Stimulated activated CD4-positive, alpha-beta T cell treated with anti-CD3 and anti-CD28 coated beads, Interleukin-1b, Interleukin-23, amount 100 ng/mL, for 1 hour (primary cell): ENCODE data around the gene ANKRD55.
"Not testable (repeated sequence)": the region's sequence is repeated elsewhere in the genome, so short reads cannot be mapped to it uniquely, and the experiment has no call there.

Experiments used
- DNase-seq, 2 donors: peaks; one replicate each; pipeline ENCODE4 v3.0.0-alpha.2; 2020; ENCODE audit warnings: low read depth in 2 of 2

ANKRD55 gene

GRCh38 chr5:56102889-56103288, 130.2 kb downstream of the ANKRD55 start:
- no peak for DNase-seq

DNA sequence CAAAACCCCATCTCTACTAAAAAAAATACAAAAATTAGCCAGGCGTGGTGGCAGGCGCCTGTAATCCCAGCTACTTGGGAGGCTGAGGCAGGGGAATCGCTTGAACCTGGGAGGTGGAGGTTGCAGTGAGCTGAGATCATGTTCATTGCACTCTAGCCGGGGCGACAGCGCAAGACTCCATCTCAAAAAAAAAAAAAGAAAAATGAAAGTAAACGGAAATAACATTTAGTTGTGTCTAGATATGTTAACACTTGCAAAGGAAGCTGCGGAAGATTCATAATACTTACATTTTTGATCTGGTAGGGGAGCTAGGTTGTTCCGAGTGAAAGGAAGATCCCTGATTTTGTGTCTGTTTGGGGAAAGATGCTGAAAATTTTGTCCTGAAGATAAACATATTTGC, 130.9 kb downstream of the ANKRD55 start:
- not testable (repeated sequence) for DNase-seq

DNA sequence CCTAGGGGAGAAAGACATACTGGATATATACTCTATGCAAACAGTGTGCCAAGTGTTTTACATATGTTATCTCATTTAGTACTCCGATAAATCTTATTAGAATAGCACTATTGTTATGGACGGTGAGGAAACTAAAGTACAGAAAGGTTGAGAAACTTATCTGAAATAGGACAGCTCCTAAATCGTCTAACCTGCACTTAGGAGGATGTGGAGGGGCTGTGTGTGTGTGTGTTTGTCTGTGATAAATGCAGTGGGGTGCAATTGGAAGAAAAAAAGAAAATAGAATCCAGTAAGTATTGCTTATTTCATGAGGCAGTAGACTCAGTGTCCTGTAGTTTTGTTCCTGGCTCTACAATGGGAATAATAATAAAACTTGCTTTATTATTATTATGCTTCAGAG, 131.9 kb downstream of the ANKRD55 start:
- no peak for DNase-seq

GRCh38 chr5:56100439-56101176, 132.5 kb downstream of the ANKRD55 start:
- DNase-seq, result no peak

DNA sequence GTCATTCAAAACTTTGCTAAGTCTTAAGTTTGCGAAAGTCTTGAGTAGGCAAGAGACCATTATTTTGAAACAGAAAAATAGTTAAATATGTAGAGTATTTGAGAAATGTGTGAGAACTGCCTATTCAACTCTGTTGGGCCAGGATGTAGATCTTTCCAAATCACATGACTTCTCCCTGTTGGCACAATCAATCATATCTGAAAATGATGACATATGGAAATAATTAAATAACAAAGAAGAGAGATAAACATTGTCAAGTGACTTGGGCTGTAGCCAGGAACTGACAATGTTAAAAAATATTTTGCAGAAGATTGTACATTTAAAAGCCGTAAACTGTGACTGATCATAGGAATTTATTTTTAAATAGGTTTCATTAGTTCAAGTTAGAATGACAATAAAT, 133.8 kb downstream of the ANKRD55 start:
- DNase-seq, result no peak

DNA sequence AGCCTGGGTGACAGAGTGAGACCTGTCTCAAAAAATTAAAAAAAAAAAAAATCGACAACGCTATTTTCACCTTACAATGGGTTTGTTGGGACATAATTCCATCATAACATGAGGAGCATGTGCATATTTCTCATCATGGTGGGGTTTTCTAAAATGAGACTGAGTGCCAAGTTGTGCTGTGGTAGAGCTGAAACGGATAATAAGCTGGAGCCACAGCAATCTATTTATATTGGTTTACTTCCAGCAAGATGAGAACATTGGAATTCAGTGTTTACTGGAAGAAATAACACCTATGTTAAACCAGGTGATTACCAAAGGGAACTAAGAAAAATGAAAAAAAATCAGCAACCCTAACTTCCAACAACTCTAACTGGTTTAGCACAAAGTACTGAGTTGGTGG, 136.1 kb downstream of the ANKRD55 start:
- DNase-seq, result no peak

GRCh38 chr5:56095579-56096102, 137.5 kb downstream of the ANKRD55 start:
- DNase-seq, result no peak

- peak in 1 of 2 donors; percentile 51 for DNase-seq
Observed at GRCh38 chr5:56094579-56095361, 138.4 kb downstream of the ANKRD55 start.

DNA sequence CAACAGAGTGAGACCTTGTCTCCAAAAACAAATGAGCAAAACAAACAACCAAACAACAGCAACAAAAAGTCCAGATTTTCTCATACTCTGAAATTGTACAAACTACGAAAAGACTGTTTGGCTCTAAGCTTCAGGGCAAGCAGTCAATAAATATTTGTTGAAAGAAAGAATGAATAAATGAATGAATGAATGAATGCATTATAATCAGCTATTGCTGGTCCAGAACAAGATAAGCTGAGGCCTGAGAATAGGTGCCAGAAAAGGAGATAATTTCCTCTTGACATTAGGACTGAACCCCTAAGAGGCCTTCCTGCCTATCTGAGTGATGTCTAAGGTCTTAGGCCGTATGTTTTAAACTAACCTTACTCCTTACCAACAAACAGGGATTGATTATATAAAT, 139.2 kb downstream of the ANKRD55 start:
- no peak for DNase-seq

GRCh38 chr5:56092115-56092514, 141.0 kb downstream of the ANKRD55 start:
- DNase-seq, result no peak

DNA sequence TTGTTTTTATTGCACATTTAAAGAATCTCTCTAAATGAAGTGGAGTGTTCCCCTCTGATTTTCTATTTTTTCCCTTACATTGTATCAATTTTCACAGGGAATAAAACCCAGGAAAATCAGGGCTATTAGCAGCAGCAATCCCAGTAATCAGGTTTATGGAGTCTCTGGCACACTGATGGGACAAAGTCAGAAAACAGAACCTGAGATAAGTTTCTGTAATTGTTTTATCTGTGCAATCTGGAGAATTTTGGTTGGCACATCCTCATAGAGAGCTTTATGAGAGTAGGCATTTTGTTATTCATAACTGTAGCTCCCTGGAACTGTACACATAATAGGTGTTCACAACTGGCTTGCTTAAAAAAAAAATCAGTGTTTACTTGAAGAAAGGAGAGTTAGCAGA, 141.5 kb downstream of the ANKRD55 start:
- DNase-seq, result no peak

- DNase-seq, result no peak
Observed at GRCh38 chr5:56090793-56091460, 142.2 kb downstream of the ANKRD55 start.

GRCh38 chr5:56088967-56089829, 143.9 kb downstream of the ANKRD55 start:
- DNase-seq, result no peak

DNA sequence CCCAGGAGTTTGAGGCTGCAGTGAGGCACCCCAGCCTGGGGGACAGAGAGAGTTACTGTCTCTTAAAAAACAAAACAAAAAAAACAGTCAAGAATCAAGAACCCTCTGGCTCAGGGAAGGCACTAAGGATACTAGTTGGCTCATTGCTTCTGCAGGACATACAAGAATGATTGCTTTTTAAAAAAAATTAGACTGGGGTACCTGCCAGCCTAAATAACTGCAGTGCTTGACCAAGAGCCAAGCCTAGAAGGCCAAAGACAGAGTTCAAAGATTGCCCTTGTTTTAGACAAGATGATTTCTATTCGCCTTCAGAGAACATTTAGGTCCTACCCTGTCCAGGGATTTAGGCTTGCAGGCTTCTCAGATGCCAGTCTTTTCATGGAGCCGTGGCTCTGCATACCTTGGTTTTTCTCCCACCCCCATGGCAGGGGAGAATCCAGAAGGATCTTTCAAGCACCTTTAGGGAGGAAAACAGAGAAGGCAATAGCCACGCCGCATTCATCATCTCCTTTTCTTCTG, 144.6 kb downstream of the ANKRD55 start:
- DNase-seq, result no peak

DNA sequence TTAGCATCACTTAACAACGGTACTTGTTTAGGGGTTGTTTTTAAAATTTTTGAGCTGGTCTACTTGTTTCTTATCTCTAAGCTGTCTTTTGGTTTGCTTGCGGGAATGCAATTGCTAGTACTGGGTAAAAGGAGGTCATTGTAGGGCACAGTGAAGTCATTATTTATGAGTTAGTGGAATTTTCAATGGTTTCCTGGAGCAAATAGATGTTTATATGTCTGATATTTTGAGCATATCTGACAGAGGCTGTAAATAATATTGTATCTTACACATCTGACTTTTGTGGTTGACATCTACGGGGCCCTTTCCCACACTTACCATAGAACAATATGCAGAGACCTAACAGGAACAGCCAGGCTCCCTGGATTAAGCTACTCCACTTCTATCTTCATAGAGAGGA, 147.9 kb downstream of the ANKRD55 start:
- no peak for DNase-seq

DNA sequence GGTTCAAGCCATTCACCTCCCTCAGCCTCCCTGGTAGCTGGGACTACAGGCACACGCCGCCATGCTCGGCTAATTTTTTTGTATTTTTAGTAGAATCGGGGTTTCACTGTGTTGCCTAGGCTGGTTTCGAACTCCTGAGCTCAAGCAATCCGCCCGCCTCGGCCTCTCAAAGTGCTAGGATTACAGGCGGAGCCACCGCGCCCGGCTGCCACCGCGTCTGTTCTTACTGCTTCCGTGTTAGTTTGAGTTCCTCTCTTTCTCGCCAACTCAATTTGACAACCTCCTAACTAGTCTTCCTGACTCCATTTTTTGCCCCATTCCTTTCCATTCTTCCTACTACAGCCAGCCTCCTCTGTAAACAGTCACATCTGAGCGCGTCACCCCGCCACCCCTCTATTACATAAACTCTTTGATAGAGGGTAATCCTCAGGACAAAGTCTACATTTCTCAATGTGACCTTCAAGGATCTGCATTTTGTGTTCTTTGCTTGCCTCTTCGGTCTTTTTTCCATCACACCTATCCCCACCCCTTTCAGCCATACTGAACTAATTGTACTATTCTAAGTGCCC, 149.8 kb downstream of the ANKRD55 start:
- DNase-seq, result no peak

GRCh38 chr5:56081053-56081642, 152.0 kb downstream of the ANKRD55 start:
- DNase-seq, result not testable (repeated sequence)

GRCh38 chr5:56080375-56081052, 152.6 kb downstream of the ANKRD55 start:
- DNase-seq, result no peak

- DNase-seq, result not testable (repeated sequence)
Observed at GRCh38 chr5:56079157-56079500, 154.0 kb downstream of the ANKRD55 start.
